GM21529 (cell line): ENCODE data around the gene APBA2.
"Not testable (repeated sequence)": the region's sequence is repeated elsewhere in the genome, so short reads cannot be mapped to it uniquely, and the experiment has no call there.

Source experiments
- ATAC-seq: cut with Tn5 transposase; IDR thresholded peaks from one replicate; pipeline ENCODE4 v1.9.1; 2021; ENCODE audit not compliant: unreplicated experiment

APBA2 gene

GRCh38 chr15:29098652-29099051 lies 212.9 kb downstream of the APBA2 start:
- no peak for ATAC-seq

- no peak for ATAC-seq
These were observed 213.5 kb downstream of the APBA2 start for GRCh38 chr15:29099131-29099880.

- no peak for ATAC-seq
These were observed 214.8 kb downstream of the APBA2 start for GRCh38 chr15:29100486-29101000.

GRCh38 chr15:29101491-29101890 lies 215.7 kb downstream of the APBA2 start:
- ATAC-seq, result no peak

GRCh38 chr15:29102173-29102794 lies 216.5 kb downstream of the APBA2 start:
- not testable (repeated sequence) for ATAC-seq

GRCh38 chr15:29102911-29103823 lies 217.4 kb downstream of the APBA2 start:
- ATAC-seq, result no peak

- peak; percentile 67 for ATAC-seq
These were observed 218.2 kb downstream of the APBA2 start for GRCh38 chr15:29103824-29104565.

DNA sequence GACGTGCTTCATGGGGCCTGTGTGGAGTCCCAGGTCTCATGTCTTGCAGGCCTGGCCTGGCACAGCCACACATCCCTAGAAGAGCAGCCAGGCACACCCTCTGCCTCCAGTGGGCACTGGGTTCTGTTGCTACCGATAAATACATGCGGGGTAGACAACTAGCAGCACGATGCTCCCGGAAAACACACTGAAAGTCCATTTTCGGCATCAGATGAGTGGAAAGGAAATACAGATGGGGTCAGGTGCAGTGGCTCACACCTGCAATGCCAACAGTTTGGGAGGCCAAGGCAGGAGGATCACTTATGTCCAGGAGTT lies 218.7 kb downstream of the APBA2 start:
- no peak for ATAC-seq

GRCh38 chr15:29105151-29105854 lies 219.5 kb downstream of the APBA2 start:
- ATAC-seq, result no peak

- ATAC-seq, result no peak
These were observed 220.3 kb downstream of the APBA2 start for GRCh38 chr15:29106116-29106515.

- no peak for ATAC-seq
These were observed 220.9 kb downstream of the APBA2 start for GRCh38 chr15:29106551-29107290.

DNA sequence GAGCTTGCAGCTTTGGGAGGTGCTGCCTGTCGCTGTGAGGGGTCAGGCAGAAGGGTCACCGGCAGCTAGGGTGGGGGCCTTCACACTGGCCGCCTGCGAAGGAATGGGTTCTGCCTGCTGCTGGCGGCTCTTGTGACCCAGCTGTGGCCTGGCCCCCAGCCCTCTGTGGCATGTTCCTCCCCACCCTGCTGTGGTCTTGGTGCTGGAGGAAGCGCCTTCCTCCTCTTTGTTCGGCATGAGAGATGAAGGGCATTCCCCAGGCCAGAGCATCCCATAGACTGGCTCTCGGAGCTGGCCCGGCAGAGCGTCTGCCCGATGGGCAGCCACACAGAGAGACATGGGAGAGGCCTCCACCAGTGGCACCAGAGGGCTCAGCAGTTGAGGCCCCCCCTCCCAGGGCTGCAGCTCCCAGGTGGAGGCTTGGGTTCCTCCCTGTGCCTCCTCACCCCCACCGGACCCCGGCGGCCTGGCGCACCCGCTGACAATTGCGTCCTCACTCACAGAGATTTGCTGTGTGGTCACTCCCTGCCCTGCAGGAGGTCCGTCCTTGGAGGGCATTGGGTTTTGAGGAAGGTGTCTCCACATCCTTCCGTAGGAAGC lies 221.6 kb downstream of the APBA2 start:
- ATAC-seq, result no peak

DNA sequence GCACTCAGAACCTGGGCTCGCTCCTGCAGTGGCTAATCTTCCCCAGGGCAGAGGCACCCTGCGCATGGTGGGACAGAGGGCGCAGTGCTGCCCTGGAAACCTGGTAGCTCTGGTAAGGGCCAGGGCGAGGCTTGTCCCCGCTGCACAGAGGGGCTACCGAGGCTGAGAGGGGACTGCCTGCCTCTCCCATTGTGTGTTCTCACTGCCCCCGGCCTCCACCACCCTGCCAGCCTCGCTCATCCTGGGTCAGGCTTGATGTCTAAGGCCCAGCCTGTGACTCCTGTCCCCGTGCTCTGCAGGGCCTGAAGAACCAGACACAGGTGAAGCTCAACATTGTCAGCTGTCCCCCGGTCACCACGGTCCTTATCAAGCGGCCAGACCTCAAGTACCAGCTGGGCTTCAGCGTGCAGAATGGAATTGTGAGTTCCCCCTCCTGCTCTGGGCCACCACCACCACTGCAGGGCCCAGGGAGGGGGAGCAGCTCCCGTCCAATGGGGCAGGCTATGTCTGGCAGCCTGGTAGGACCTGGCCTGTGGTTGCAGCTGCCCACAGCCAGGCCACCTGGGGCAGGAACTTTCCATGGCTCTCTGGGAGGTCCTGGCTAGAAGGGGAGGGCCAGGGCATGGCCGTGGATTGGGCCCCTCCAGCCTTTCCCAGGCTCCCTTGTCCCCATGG lies 222.3 kb downstream of the APBA2 start:
- no peak for ATAC-seq

GRCh38 chr15:29109762-29110161 lies 224.0 kb downstream of the APBA2 start:
- ATAC-seq, result no peak

GRCh38 chr15:29110176-29110575 lies 224.4 kb downstream of the APBA2 start:
- ATAC-seq, result no peak

- ATAC-seq, result no peak
These were observed 225.0 kb downstream of the APBA2 start for GRCh38 chr15:29110733-29111132.

DNA sequence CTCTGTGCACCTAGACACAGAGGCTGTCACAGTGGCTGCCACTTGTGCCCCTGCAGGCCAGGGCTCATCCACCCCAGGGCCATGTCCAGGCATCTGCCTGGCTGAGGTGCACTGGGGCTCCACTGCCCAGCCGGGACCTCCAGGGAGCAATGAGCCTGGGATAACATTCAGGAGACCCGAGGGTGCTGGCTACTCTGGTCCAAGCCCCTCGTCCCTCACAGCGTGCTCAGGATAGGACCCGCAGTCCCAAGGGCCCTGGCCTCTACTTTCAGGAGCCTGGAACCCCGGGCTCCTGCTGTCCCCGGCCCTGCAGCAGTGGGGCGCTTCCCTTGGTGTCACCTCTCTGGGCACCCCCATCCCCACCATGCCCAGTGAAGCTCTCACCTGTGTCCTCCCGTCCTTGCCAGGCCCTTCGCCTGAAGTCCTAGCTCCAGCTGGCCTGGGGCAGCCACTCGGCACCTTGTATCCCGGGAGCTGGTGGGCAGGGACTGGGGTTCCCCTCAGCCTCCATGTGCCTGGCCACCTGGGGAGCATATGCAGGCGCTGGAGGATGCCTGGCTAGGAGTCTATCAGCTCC lies 226.0 kb downstream of the APBA2 start:
- ATAC-seq, result no peak
